ENCODE data around the gene PRPF6. TPM values are rescaled to one million over a fixed set of nuclear protein-coding genes. Genes with fewer than 3 reads are reported as not detected.

PRPF6 gene
- total RNA-seq, 1 donor = 36.6 TPM

DNA sequence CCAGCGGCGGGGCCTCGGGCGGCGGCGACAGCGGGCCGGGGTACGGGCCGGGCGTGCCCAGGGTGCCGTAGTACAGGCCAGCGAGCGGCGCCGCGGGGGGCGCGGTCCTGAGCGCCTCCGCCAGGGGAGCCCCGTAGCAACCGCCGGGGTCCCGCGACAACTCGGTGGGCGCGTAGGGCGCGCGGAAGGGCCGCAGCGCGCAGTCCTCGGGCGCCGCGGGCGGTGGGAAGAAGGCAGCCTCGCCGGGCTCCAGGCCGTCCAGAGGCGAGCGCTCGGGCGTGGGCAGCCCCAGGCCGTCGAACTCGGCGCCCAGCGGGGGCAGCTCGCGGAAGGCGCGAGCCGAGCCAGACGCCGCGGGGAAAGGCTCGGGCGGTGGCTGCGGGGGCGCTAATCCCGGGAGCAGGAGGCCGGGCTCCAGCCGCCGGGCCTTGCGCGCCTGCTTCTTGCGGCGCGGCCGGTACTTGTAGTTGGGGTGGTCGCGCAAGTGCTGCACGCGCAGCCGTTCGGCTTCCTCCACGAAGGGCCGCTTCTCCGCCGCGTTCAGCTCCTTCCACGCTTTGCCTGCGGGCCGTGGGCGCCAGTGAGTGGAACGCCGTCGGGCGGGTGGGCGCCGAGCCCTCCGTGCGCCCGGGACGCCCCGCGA is 67.6 kb downstream of the PRPF6 start:
- Histone ChIP-seq H3K4me3 (ENCODE audit: low read length) (no peak overlapping the region), H3K4me1 (ENCODE audit: insufficient read depth, low read length) (no peaks in the 10 kb centered on the region), H3K9me3 (ENCODE audit: low read depth, low read length) (no peaks in the 10 kb centered on the region), H3K27me3 (ENCODE audit: insufficient read depth, low read length) (peaks cover 37% of the 10 kb centered on the region)

- Histone ChIP-seq H3K4me3 (ENCODE audit: low read length) (no peak within 1 kb of the TSS), H3K27me3 (ENCODE audit: insufficient read depth, low read length) (peaks cover 37% of the 10 kb centered on the region), H3K9me3 (ENCODE audit: low read depth, low read length) (no peaks in the 10 kb centered on the region)
These were observed 68.3 kb downstream of the PRPF6 start, which contains the start of gene SOX18 for GRCh38 chr20:64049060-64049877. SOX18 (minus strand) TSS chr20:64049639; CDS start chr20:64049516, 123 bp downstream.

DNA sequence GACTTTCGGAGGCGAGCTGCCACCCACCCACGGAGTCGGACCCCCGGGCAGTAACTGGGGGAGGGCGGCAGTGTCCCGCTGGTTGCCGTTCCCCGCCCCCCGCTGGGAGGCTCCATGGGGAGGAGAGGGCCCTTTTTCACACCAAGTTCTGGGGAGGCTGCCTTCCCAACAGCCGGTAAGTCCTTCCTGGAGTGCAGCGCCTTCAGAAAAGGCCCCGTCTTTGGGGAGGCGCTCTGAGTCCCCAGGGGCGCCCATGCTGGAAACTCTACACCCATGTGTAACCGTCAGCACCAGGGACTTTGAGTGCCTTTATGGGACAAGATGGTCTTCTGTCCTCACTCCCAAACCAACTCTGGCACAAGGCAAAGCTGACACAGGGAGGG is 68.9 kb downstream of the PRPF6 start:
- Histone ChIP-seq H3K9me3 (ENCODE audit: low read depth, low read length) (no peaks in the 10 kb centered on the region), H3K4me1 (ENCODE audit: insufficient read depth, low read length) (no peaks in the 10 kb centered on the region), H3K27me3 (ENCODE audit: insufficient read depth, low read length) (peaks cover 37% of the 10 kb centered on the region), H3K4me3 (ENCODE audit: low read length) (no peak overlapping the region)

More at GRCh38 chr20:64049060-64049877, 68.3 kb downstream of the PRPF6 start, which contains the start of gene SOX18:
- no peaks in the 10 kb centered on the region for H3K4me1 ChIP-seq (ENCODE audit: insufficient read depth, low read length)

- no peaks in the 10 kb centered on the region for H3K9me3 ChIP-seq (ENCODE audit: low read depth, low read length)
- peaks cover 37% of the 10 kb centered on the region for H3K27me3 ChIP-seq (ENCODE audit: insufficient read depth, low read length)
- no peak overlapping the region for H3K4me3 ChIP-seq (ENCODE audit: low read length)
- no peaks in the 10 kb centered on the region for H3K4me1 ChIP-seq (ENCODE audit: insufficient read depth, low read length)
These were observed 69.5 kb downstream of the PRPF6 start for GRCh38 chr20:64050261-64051032.

- Histone ChIP-seq H3K4me1 (ENCODE audit: insufficient read depth, low read length) (no peaks in the 10 kb centered on the region), H3K27me3 (ENCODE audit: insufficient read depth, low read length) (peaks cover 35% of the 10 kb centered on the region), H3K4me3 (ENCODE audit: low read length) (no peak overlapping the region), H3K9me3 (ENCODE audit: low read depth, low read length) (no peaks in the 10 kb centered on the region)
These were observed 70.1 kb downstream of the PRPF6 start for GRCh38 chr20:64051033-64051452.

DNA sequence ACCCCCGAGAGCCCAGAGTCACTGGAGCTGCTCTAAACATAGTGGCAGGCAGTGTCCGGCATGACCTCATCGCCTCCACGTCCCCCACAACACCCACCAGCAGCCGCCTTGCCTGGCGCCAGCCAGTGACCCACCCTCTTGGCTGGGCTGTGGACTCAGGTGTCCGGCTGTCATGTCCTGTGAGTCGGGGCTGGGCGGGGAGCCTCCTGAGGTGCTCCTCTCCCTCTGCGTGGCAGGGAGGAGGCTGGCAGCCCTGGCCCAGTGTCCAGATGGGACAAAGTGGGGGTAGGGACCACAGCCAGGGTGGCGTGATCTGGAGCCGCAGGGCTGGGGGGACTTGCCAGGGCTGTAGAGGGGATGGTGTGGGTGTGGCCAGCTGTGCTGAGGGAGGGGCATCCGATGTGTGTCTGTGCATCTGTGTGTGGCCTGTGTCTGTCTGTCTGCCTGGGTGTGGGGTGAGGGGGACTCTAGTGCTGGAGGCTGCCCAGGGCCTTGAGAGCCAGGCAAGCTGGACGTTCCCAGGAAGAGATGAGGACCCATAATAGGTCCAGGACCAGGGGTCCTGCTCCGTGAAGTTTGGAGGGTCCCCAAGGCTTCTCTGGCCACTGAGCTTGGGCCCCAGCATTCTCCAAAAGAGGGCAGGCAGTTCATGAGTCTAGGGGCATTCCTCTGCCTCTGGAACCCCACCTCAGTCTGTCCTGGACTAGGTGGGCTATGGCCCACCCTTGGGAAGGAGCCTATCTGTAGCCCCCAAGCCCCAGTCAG is 70.8 kb downstream of the PRPF6 start:
- Histone ChIP-seq H3K4me3 (ENCODE audit: low read length) (no peak overlapping the region), H3K4me1 (ENCODE audit: insufficient read depth, low read length) (no peaks in the 10 kb centered on the region), H3K27me3 (ENCODE audit: insufficient read depth, low read length) (peaks cover 32% of the 10 kb centered on the region), H3K9me3 (ENCODE audit: low read depth, low read length) (no peaks in the 10 kb centered on the region)

DNA sequence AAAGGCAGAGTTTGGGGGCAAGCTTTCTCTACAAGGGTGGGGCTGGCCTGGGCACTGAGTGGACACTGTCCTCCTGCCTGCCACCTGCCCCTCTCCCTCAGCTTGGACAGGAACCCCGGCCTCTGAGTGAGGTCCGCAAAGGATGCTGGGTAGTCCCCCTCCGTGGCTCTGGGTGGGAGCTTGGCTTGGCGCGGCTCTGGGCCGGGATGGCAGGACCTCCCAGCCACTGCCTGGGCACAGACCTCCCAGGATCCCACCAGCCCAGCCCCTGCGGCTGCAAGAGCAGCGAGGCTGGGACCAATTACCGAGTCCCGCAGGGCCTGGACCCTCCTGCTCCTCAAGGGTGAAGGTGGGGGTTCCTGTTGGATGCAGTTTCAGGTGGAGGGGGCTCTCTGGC is 71.4 kb downstream of the PRPF6 start:
- Histone ChIP-seq H3K27me3 (ENCODE audit: insufficient read depth, low read length) (peaks cover 30% of the 10 kb centered on the region), H3K9me3 (ENCODE audit: low read depth, low read length) (no peaks in the 10 kb centered on the region), H3K4me3 (ENCODE audit: low read length) (no peak overlapping the region), H3K4me1 (ENCODE audit: insufficient read depth, low read length) (peaks cover 2% of the 10 kb centered on the region)

- no peak overlapping the region for H3K4me3 ChIP-seq (ENCODE audit: low read length)
- no peaks in the 10 kb centered on the region for H3K9me3 ChIP-seq (ENCODE audit: low read depth, low read length)
- H3K27me3 ChIP-seq (ENCODE audit: insufficient read depth, low read length) = peaks cover 22% of the 10 kb centered on the region
- H3K4me1 ChIP-seq (ENCODE audit: insufficient read depth, low read length) = peaks cover 9% of the 10 kb centered on the region
These were observed 72.3 kb downstream of the PRPF6 start for GRCh38 chr20:64052987-64053840.

GRCh38 chr20:64053841-64054661 is 73.1 kb downstream of the PRPF6 start:
- H3K4me3 ChIP-seq (ENCODE audit: low read length) = no peak overlapping the region
- peaks cover 9% of the 10 kb centered on the region for H3K4me1 ChIP-seq (ENCODE audit: insufficient read depth, low read length)
- H3K9me3 ChIP-seq (ENCODE audit: low read depth, low read length) = no peaks in the 10 kb centered on the region
- peaks cover 22% of the 10 kb centered on the region for H3K27me3 ChIP-seq (ENCODE audit: insufficient read depth, low read length)

- Histone ChIP-seq H3K27me3 (ENCODE audit: insufficient read depth, low read length) (peaks cover 14% of the 10 kb centered on the region), H3K4me3 (ENCODE audit: low read length) (no peak overlapping the region), H3K9me3 (ENCODE audit: low read depth, low read length) (no peaks in the 10 kb centered on the region), H3K4me1 (ENCODE audit: insufficient read depth, low read length) (peaks cover 9% of the 10 kb centered on the region)
These were observed 74.5 kb downstream of the PRPF6 start for GRCh38 chr20:64055396-64055892.

GRCh38 chr20:64055893-64056638 is 75.1 kb downstream of the PRPF6 start:
- H3K4me1 ChIP-seq (ENCODE audit: insufficient read depth, low read length) = peaks cover 9% of the 10 kb centered on the region
- no peaks in the 10 kb centered on the region for H3K9me3 ChIP-seq (ENCODE audit: low read depth, low read length)
- no peak overlapping the region for H3K4me3 ChIP-seq (ENCODE audit: low read length)
- peaks cover 8% of the 10 kb centered on the region for H3K27me3 ChIP-seq (ENCODE audit: insufficient read depth, low read length)

GRCh38 chr20:64056639-64056888 is 75.6 kb downstream of the PRPF6 start:
- peaks cover 3% of the 10 kb centered on the region for H3K27me3 ChIP-seq (ENCODE audit: insufficient read depth, low read length)
- H3K4me3 ChIP-seq (ENCODE audit: low read length) = no peak overlapping the region
- peaks cover 9% of the 10 kb centered on the region for H3K4me1 ChIP-seq (ENCODE audit: insufficient read depth, low read length)
- H3K9me3 ChIP-seq (ENCODE audit: low read depth, low read length) = no peaks in the 10 kb centered on the region

Data from mononuclear cell (primary cell).